Left lung (tissue), 10 donors: Measurements from ENCODE around the gene IGSF9. TPM values are rescaled to one million over a fixed set of nuclear protein-coding genes. Genes with fewer than 3 reads are reported as not detected.

ENCODE experiments used
- ATAC-seq: fragments of 200-7000 bp; cut with Tn5 transposase; one replicate; pipeline ENCODE4 v1.9.1; 2020; ENCODE audit warnings: moderate library complexity
- DNase-seq, 4 donors: peaks; one replicate each; pipeline ENCODE4 v3.0.0-alpha.2; 2013 to 2020
- H3K27ac ChIP-seq, 2 donors: fragments of 200-600 bp; sonication (generic) in 1 of 2; one replicate each; pipeline versions ENCODE4 v1.5.0 to v1.8.0; 2020 to 2021
- H3K27me3 ChIP-seq, 2 donors: fragments of 200-600 bp; sonication (generic) in 1 of 2; one replicate each; pipeline versions ENCODE4 v1.5.0 to v1.8.0; 2020 to 2021
- H3K36me3 ChIP-seq, 2 donors: fragments of 200-600 bp; sonication (generic) in 1 of 2; one replicate each; pipeline versions ENCODE4 v1.5.0 to v1.8.0; 2020 to 2021
- H3K4me1 ChIP-seq, 2 donors: fragments of 200-600 bp; one replicate each; pipeline ENCODE4 v1.8.0; 2021
- H3K4me3 ChIP-seq, 2 donors: fragments of 200-600 bp; sonication (generic) in 1 of 2; one replicate each; pipeline versions ENCODE4 v1.5.0 to v1.8.0; 2020 to 2021; ENCODE audit warnings: mild to moderate bottlenecking in 1 of 2
- H3K9me3 ChIP-seq, 2 donors: fragments of 200-600 bp; sonication (generic) in 1 of 2; one replicate each; pipeline versions ENCODE4 v1.5.0 to v1.8.0; 2020 to 2021
- CTCF ChIP-seq, 2 donors: fragments of 200-600 bp; sonication (generic) in 1 of 2; IDR thresholded peaks; one replicate each; pipeline versions ENCODE4 v1.5.0 to v1.8.0; 2021; ENCODE audit warnings: antibody characterized with exemption in 2 of 2
- intact Hi-C, 2 donors: fragments of 100-400 bp; cut with DNase I; formaldehyde crosslinking; loops; one replicate each; pipeline versions ENCODE4 v1.11.2 to v1.14.2; 2022
- polyA plus RNA-seq, 6 donors: library from polyadenylated mRNA; unstranded; fragments of 120-200 nt; gene quantifications; one replicate each; pipeline ENCODE4 v1.2.1, GENCODE V29; 2013; ENCODE audit not compliant: insufficient read length in 6 of 6
- total RNA-seq, 2 donors: library from RNA; stranded (reverse); fragmentation: NEBNext Ultra II Directional; extraction: Animal tissue kit (Norgen Biotek cat#: 25700); gene quantifications; one replicate each; pipeline ENCODE4 v1.2.1, GENCODE V29; 2021
- donor health status: DM: no; HTN: yes; CAD: no.
- donor health status: DM: no; HTN: no; CAD: no.

Gene IGSF9
- total and polyA plus RNA-seq, 8 donors = 2.8 to 16.9 (median 13.6) TPM

DNA sequence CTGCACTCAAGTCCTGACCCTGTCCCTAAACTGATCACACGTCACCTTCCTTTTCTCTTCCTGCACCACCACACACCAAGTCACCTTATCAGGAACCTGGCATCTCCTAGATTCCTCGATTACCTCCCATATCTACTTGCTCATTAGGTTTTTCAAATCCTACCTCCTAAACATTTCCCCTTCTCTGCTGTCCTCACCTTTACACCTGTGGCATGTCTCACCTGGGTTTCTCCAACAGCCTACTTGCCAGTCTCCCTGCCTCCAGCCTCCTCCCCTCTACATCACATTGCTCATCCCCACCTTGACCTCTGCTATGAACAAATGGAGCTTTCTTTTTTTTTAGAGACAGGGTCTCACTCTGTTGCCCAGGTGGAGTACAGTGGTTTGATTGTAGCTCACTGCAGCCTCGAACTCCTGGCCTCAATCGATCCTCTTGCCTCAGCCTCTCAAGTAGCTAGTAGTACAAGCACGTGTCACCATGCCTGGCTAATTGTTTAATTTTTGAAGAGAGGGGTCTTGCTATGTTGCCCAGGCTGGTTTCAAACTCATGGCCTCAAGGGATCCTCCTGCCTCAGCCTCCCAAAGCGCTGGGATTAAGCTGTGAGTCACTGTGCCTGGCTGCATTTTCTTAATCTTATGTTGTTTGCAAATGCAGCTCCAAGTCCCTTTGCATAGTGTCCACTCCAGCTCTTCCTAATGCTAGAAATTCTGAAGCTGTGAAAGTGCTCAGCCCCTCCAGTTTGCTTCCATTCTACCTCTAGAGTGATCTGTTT is 6.3 kb downstream of the IGSF9 start:
- H3K27me3 ChIP-seq = peaks cover 0 to 11% of the 10 kb centered on the region in 2 donors
- ATAC-seq (no peak), DNase-seq (no peak)
- intact Hi-C loops = loop anchor here in 1 of 2 donors (5.0 kb wide), 1 partner anchor 68 kb away; no protein-coding TSS in a partner anchor
- H3K4me1 ChIP-seq = peaks cover 11 to 23% of the 10 kb centered on the region in 2 donors
- H3K9me3 ChIP-seq = no peaks in the 10 kb centered on the region
- TF ChIP-seq CTCF (IDR thresholded peaks at IDR 0.05) = no peak
- no peak overlapping the region for H3K27ac ChIP-seq
- no peak overlapping the region for H3K4me3 ChIP-seq
- H3K36me3 ChIP-seq = no peaks in the 10 kb centered on the region

DNA sequence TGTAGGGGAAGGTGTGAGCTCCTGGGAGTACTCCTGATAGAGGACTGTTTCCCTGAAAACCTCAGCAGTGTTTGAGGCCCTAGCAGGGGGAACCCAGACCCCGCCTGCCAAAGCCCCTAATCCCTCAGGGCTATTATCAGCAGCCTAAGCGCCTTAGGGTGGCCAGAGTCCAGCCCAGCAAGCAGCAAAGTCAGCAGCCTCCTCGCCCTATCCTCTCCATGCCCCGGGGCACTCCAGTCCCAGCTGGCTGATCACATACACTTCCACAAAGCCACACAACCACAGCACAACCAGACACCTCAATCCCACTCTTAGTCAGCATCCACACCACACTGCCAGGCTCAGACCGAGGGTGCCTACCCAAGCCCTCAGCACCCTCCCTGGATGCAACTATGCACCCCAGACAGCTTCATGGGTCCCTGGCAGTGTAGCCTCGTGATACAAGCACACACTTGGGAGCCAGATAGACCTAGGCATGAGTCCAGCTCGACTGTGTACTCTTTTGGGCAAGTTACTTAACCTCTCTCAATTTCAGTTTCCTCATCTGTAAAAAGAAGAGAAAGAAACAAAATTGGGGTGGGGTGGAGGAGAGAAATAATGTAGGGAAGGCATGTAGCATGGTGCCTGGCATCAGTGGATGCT is 7.1 kb downstream of the IGSF9 start:
- peaks cover 11 to 23% of the 10 kb centered on the region in 2 donors for H3K4me1 ChIP-seq

DNA sequence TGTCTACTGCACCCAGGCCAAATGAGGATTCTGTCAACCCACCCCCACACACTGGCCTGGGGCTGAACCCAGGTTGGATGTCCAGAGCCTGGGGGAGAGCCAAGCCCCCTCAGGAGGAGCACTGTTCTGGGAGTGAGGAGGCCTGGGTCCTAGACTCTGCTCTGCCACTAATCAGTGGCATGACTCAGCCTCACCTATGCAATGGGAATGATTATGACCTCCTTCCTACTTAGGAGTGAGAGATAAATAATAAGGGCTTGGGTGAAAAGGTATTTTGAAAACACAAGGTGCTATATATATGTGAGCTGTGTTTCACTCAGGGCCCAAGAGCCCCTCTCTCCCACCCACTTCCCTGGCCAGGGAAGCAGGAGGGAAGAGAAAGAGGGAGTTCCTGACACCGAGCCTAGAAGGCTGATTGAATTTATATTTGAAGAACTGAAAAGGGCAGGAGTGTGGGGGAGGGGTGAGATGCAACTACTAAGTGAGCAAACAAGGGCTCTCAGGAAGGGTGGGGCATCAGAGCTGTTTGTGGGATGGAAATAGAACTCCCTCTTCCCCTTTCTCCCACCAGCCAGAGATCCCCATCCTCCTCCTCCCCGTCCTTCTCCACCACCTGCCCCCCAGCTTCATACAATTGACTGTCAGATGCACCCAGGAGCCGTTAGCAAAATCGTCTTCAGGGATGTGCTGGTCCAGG is 8.2 kb downstream of the IGSF9 start:
- no peak for DNase-seq
- TF ChIP-seq CTCF (IDR thresholded peaks at IDR 0.05) = no peak
- Histone ChIP-seq H3K9me3 (no peaks in the 10 kb centered on the region), H3K27ac (no peak overlapping the region), H3K27me3 (no peaks in the 10 kb centered on the region), H3K4me1 (peaks cover 11 to 23% of the 10 kb centered on the region in 2 donors), H3K36me3 (no peaks in the 10 kb centered on the region), H3K4me3 (no peak overlapping the region)
- peak; percentile 38 for ATAC-seq
- intact Hi-C loops = loop anchor here in 1 of 2 donors (5.0 kb wide), 1 partner anchor 70 kb away; no protein-coding TSS in a partner anchor

More for the DNA sequence above, 7.1 kb downstream of the IGSF9 start:
- TF ChIP-seq CTCF (IDR thresholded peaks at IDR 0.05) = no peak
- DNase-seq (no peak), ATAC-seq (no peak)
- Histone ChIP-seq H3K36me3 (no peaks in the 10 kb centered on the region), H3K27me3 (peaks cover 0 to 8% of the 10 kb centered on the region in 2 donors), H3K4me3 (no peak overlapping the region), H3K27ac (no peak overlapping the region), H3K9me3 (no peaks in the 10 kb centered on the region)
- intact Hi-C loops = loop anchor here in 1 of 2 donors (5.0 kb wide), 1 partner anchor 69 kb away; no protein-coding TSS in a partner anchor

DNA sequence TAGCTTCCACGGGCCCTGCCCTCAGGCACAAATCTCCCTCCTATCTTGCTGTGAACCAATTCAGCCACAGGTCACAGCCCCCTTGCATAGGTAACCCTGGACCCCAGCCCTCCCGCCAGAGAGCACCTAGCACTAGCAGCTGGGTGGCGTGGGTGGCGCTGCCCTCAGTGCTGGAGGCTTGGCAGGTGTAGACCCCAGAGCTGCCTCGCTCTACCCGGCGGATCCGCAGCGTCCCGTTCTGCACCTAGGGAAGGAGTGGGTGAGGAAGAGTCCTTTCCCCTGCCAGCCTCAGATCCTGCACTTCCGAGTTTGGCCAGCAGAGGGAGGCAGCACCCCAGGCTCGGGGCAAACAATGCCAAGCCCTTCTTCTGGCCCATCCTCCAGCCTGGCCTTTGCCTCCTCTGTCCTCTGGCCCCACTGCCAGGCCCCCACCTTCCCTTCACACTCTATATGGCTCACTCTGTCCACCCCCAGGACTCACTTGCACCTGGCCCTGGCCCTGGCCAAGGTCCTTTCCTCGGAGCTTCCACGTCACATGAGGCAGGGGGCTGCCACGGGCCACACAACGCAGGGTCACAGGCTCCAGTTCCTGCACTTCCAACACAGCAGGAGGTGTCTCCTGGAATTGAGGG is 9.0 kb downstream of the IGSF9 start:
- Histone ChIP-seq H3K36me3 (no peaks in the 10 kb centered on the region), H3K9me3 (no peaks in the 10 kb centered on the region), H3K27ac (no peak overlapping the region), H3K4me3 (no peak overlapping the region), H3K27me3 (no peaks in the 10 kb centered on the region), H3K4me1 (peaks cover 11 to 23% of the 10 kb centered on the region in 2 donors)
- TF ChIP-seq CTCF (IDR thresholded peaks at IDR 0.05) = peak; percentile 98 to 99
- DNase-seq (peak; percentile 45 to 92 (median 62)), ATAC-seq (peak; percentile 94)
- intact Hi-C loops = loop anchor here in 1 of 2 donors (5.0 kb wide), 1 partner anchor 71 kb away; no protein-coding TSS in a partner anchor
